ENCODE results near the gene CAPZB.
A peak's percentile ranks its signal among the peaks of the same experiment; 100 is the strongest.

Gene CAPZB

DNA sequence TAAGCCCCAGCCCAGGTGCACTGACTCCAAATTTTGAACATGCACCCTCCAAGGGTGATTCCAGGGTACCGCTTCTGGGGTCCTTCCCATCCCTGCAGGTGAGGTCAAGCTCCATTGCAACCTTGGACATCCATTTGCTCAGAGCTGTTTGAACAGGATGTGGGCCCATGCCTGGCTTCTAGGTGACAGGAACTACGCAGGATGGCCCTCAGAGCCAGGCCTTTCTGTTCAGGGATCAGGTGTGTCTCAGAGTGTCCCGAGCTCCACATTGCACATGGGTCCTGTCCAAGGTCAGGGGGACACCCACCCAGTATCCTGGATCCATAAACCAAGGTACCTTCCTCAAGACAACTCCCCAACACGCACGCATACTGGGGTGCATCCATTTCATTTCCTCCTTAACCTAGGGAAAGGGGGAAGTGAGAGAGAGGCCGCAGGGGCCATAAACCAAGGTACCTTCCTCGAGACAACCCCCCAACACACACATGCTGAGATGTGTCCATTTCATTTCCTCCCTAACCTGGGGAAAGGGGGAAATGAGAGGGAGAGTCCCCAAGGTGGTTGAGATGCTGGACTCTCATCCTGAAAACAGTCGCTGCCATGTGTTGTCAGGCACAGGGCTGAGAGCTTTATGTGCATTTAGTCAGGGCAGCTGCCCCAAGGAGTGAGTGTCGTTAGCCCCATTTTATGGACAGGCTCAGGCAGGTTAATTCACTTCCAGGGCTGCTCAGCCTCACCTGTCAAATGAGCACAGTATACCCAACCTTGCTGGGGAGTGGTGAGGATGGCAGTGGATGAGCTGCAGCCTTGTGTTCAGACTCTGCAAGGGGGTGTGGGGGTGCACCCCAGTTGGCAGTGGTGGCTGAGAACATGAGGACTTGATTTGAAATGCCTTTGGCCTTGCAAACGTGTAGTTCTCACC, 171.1 kb downstream of the CAPZB start:
- in situ Hi-C loops (cut with HindIII; ENCODE audit: low pct_unique_long_range_greater_than_20kb, low sequenced_read_pairs) = no loop called here
- no peak for DNase-seq (ENCODE audit: low read depth in 1 of 2, low spot score in 1 of 2)
- no peak for TF ChIP-seq JUND (IDR thresholded peaks at IDR 0.05; ENCODE audit: low read depth)

- DNase-seq (ENCODE audit: low read depth in 1 of 2, low spot score in 1 of 2) = no peak
- in situ Hi-C loops (cut with HindIII; ENCODE audit: low pct_unique_long_range_greater_than_20kb, low sequenced_read_pairs) = no loop called here
- TF ChIP-seq JUND (IDR thresholded peaks at IDR 0.05; ENCODE audit: low read depth) = no peak
Observed at GRCh38 chr1:19313636-19313959, 171.7 kb downstream of the CAPZB start.

GRCh38 chr1:19312782-19313635, 172.3 kb downstream of the CAPZB start:
- DNase-seq (ENCODE audit: low read depth in 1 of 2, low spot score in 1 of 2) = peak in 1 of 2 experiments; percentile 17
- TF ChIP-seq JUND (IDR thresholded peaks at IDR 0.05; ENCODE audit: low read depth) = no peak
- in situ Hi-C loops (cut with HindIII; ENCODE audit: low pct_unique_long_range_greater_than_20kb, low sequenced_read_pairs) = no loop called here

- peak; percentile 89 to 93 for DNase-seq (ENCODE audit: low read depth in 1 of 2, low spot score in 1 of 2)
- no peak for TF ChIP-seq JUND (IDR thresholded peaks at IDR 0.05; ENCODE audit: low read depth)
- in situ Hi-C loops (cut with HindIII; ENCODE audit: low pct_unique_long_range_greater_than_20kb, low sequenced_read_pairs) = no loop called here
Observed at GRCh38 chr1:19311931-19312781, 173.2 kb downstream of the CAPZB start, which contains the start of the genes AKR7A2 and SLC66A1. Gene AKR7A2 (minus strand): TSS chr1:19312144. CDS start chr1:19312124, 20 bp downstream. Gene SLC66A1 (plus strand): TSS chr1:19312326. CDS start chr1:19317678, 5,352 bp downstream.

GRCh38 chr1:19311503-19311930, 173.8 kb downstream of the CAPZB start:
- in situ Hi-C loops (cut with HindIII; ENCODE audit: low pct_unique_long_range_greater_than_20kb, low sequenced_read_pairs) = no loop called here
- no peak for DNase-seq (ENCODE audit: low read depth in 1 of 2, low spot score in 1 of 2)
- TF ChIP-seq JUND (IDR thresholded peaks at IDR 0.05; ENCODE audit: low read depth) = no peak

- TF ChIP-seq JUND (IDR thresholded peaks at IDR 0.05; ENCODE audit: low read depth) = no peak
- peak; percentile 20 to 26 for DNase-seq (ENCODE audit: low read depth in 1 of 2, low spot score in 1 of 2)
- in situ Hi-C loops (cut with HindIII; ENCODE audit: low pct_unique_long_range_greater_than_20kb, low sequenced_read_pairs) = no loop called here
Observed at GRCh38 chr1:19310720-19311502, 174.4 kb downstream of the CAPZB start.

DNA sequence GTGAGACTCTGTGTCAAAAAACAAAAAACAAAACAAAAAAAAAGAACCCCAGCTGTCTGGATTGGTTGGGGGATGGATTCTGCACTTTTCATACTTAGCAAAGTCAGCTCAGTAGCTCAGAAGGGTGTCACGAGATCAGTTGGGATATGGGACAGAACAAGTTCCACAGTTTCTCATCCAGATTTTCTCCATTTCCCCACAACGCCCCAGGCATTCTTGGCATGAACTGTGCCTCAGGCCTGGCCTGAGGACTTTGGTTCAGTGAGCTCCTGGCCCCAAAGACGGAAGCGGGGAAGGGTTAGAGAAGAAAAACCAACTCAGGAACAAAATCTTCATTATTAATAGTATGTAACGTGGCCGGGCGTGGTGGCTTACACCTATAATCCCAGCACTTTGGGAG, 175.3 kb downstream of the CAPZB start:
- no peak for DNase-seq (ENCODE audit: low read depth in 1 of 2, low spot score in 1 of 2)
- TF ChIP-seq JUND (IDR thresholded peaks at IDR 0.05; ENCODE audit: low read depth) = no peak
- in situ Hi-C loops (cut with HindIII; ENCODE audit: low pct_unique_long_range_greater_than_20kb, low sequenced_read_pairs) = no loop called here

GRCh38 chr1:19309123-19309813, 176.1 kb downstream of the CAPZB start:
- no peak for DNase-seq (ENCODE audit: low read depth in 1 of 2, low spot score in 1 of 2)
- in situ Hi-C loops (cut with HindIII; ENCODE audit: low pct_unique_long_range_greater_than_20kb, low sequenced_read_pairs) = no loop called here
- no peak for TF ChIP-seq JUND (IDR thresholded peaks at IDR 0.05; ENCODE audit: low read depth)

- DNase-seq (ENCODE audit: low read depth in 1 of 2, low spot score in 1 of 2) = no peak
- no peak for TF ChIP-seq JUND (IDR thresholded peaks at IDR 0.05; ENCODE audit: low read depth)
- in situ Hi-C loops (cut with HindIII; ENCODE audit: low pct_unique_long_range_greater_than_20kb, low sequenced_read_pairs) = no loop called here
Observed at GRCh38 chr1:19308509-19308907, 176.8 kb downstream of the CAPZB start.

DNA sequence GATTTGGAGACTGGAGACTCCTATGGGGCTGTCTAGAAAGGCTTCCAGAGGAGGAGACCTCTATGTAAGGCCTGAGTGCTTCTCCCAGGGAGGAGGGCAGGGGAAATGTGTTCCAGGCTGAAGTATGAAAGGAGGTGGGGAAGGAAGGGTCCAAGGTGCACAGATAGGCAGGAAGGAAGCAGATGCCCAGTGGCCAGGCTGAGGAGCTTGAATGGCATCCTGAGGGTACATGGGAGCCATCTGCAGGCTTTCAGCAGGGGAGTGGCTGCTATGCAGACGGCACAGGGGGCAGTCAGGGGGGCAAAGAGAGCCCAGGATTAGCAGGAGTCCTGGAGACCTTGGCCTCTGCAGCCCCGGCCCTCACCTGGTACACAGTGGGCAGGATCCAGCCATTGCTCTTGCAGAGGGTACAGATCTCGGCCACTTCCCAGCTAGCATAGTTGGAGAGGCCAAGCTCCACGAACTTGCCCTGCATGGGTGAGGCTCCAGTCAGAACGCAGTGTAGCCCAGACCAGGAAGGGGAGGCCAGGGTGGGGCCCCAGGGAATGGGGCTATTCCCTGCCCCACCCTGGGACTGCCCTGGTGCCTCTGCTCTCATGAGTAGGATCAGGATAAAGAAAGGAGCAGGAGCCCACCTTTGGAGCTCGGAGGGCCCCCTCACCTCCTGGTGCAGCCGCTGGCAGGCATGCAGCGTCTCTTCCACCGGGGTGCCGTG, 177.4 kb downstream of the CAPZB start:
- in situ Hi-C loops (cut with HindIII; ENCODE audit: low pct_unique_long_range_greater_than_20kb, low sequenced_read_pairs) = no loop called here
- no peak for DNase-seq (ENCODE audit: low read depth in 1 of 2, low spot score in 1 of 2)
- TF ChIP-seq JUND (IDR thresholded peaks at IDR 0.05; ENCODE audit: low read depth) = no peak

Data from T47D (cell line).